ENCODE data around the gene PLD3.

DNA sequence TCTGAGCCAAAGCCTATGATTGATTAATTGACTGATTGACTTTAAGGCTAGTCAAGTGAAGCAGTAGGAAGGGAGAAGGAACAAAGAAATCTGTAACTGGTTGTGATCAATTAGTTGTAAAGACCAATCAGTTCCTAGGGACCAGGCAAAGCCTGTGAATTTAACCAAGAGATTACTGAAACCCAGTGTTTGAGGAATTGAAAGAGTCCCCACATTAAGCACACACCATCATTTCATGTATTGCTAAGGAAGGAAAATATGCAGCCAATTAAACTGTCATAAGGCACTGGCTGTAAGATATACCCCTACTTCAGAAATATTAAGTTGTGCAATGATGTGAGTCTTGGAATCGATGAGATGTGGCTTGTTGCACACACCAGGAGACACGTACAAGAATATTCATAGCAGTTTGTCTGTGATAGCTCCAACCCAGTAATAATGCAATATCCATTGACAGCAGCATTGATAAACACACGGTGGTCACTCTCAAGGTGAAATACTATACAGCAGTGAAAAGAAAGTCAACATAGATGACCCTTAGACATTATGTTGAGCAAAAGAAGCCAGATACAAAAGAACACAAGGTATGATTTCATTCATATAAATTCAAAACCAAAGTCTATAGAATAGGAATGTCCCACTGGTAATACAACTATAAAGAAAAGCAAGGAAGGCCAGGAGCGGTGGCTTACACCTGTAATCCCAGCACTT lies 9.3 kb upstream of the PLD3 start:
- TF ChIP-seq, protein P1, sequence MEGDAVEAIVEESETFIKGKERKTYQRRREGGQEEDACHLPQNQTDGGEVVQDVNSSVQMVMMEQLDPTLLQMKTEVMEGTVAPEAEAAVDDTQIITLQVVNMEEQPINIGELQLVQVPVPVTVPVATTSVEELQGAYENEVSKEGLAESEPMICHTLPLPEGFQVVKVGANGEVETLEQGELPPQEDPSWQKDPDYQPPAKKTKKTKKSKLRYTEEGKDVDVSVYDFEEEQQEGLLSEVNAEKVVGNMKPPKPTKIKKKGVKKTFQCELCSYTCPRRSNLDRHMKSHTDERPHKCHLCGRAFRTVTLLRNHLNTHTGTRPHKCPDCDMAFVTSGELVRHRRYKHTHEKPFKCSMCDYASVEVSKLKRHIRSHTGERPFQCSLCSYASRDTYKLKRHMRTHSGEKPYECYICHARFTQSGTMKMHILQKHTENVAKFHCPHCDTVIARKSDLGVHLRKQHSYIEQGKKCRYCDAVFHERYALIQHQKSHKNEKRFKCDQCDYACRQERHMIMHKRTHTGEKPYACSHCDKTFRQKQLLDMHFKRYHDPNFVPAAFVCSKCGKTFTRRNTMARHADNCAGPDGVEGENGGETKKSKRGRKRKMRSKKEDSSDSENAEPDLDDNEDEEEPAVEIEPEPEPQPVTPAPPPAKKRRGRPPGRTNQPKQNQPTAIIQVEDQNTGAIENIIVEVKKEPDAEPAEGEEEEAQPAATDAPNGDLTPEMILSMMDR (IDR thresholded peaks at IDR 0.05): no peak
- TF ChIP-seq EZH2 (IDR thresholded peaks at IDR 0.05): no peak
